ENCODE measurements around the gene C7orf25. TPM values are rescaled to one million over a fixed set of nuclear protein-coding genes. Genes with fewer than 3 reads are reported as not detected.

The C7orf25 gene
- total and polyA plus RNA-seq, 12 donors, result 2.6 to 10.4 (median 7.1) TPM

DNA sequence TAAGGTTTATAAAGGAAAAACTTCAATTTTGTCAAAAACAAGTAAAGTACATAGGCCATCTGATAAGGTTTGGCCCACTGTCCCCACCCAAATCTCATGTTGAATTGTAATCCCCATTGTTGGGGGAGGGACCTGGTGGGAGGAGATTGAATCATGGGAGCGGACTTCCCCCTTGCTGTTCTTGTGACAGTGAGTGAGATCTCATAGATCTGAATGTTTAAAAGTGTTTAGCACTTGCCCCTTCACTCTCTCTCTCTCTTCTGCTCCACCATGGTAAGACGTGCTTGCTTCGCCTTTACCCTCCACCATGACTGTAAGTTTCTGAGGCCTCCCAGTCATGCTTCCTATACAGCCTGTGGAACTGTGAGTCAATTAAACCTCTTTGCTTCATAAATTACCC, 38.5 kb upstream of the C7orf25 start:
- intact Hi-C loops (cut with DNase I), result no loop called here
- Histone ChIP-seq H3K4me3 (no peak overlapping the region), H3K4me1 (replicated peaks in 1 of 2) (no peaks in the 10 kb centered on the region), H3K36me3 (replicated peaks in 1 of 2) (no peaks in the 10 kb centered on the region), H3K27me3 (no peaks in the 10 kb centered on the region), H3K27ac (no peak overlapping the region), H3K9me3 (replicated peaks in 1 of 3) (no peaks in the 10 kb centered on the region)
- WGBS, 4 donors, result 56 to 78% (median 60%) methylated on average over 3 of the region's 3 CpGs
- TF ChIP-seq CTCF (IDR thresholded peaks at IDR 0.05) (no peak), POLR2A (IDR thresholded peaks at IDR 0.05) (no peak)
- no peak for DNase-seq

- WGBS, 4 donors, result 66 to 70% (median 67%) methylated on average over 2 of the region's 2 CpGs
- intact Hi-C loops (cut with DNase I), result loop anchor here in 1 of 2 donors (5.0 kb wide), 1 partner anchor 160 kb away; no protein-coding TSS in a partner anchor
- H3K4me3 ChIP-seq, result no peak overlapping the region
These were observed 35.7 kb upstream of the C7orf25 start for GRCh38 chr7:42947521-42947920.

GRCh38 chr7:42946627-42946950, 34.7 kb upstream of the C7orf25 start:
- no peak for DNase-seq
- Histone ChIP-seq H3K36me3 (replicated peaks in 1 of 2) (no peaks in the 10 kb centered on the region), H3K27me3 (no peaks in the 10 kb centered on the region), H3K4me3 (no peak overlapping the region), H3K9me3 (replicated peaks in 1 of 3) (no peaks in the 10 kb centered on the region), H3K4me1 (replicated peaks in 1 of 2) (no peaks in the 10 kb centered on the region), H3K27ac (no peak overlapping the region)
- no peak for TF ChIP-seq CTCF (IDR thresholded peaks at IDR 0.05)
- no peak for TF ChIP-seq POLR2A (IDR thresholded peaks at IDR 0.05)
- 84 to 100% (median 97%) methylated on average over 2 of the region's 2 CpGs for WGBS, 4 donors
- intact Hi-C loops (cut with DNase I), result loop anchor here in 1 of 2 donors (5.0 kb wide), 1 partner anchor 161 kb away; no protein-coding TSS in a partner anchor

More at GRCh38 chr7:42947521-42947920, 35.7 kb upstream of the C7orf25 start:
- no peaks in the 10 kb centered on the region for H3K36me3 ChIP-seq (replicated peaks in 1 of 2)
- no peaks in the 10 kb centered on the region for H3K9me3 ChIP-seq (replicated peaks in 1 of 3)
- TF ChIP-seq CTCF (IDR thresholded peaks at IDR 0.05), result no peak
- no peak for TF ChIP-seq POLR2A (IDR thresholded peaks at IDR 0.05)
- no peak for DNase-seq
- H3K4me1 ChIP-seq (replicated peaks in 1 of 2), result no peaks in the 10 kb centered on the region
- H3K27ac ChIP-seq, result no peak overlapping the region
- H3K27me3 ChIP-seq, result no peaks in the 10 kb centered on the region

DNA sequence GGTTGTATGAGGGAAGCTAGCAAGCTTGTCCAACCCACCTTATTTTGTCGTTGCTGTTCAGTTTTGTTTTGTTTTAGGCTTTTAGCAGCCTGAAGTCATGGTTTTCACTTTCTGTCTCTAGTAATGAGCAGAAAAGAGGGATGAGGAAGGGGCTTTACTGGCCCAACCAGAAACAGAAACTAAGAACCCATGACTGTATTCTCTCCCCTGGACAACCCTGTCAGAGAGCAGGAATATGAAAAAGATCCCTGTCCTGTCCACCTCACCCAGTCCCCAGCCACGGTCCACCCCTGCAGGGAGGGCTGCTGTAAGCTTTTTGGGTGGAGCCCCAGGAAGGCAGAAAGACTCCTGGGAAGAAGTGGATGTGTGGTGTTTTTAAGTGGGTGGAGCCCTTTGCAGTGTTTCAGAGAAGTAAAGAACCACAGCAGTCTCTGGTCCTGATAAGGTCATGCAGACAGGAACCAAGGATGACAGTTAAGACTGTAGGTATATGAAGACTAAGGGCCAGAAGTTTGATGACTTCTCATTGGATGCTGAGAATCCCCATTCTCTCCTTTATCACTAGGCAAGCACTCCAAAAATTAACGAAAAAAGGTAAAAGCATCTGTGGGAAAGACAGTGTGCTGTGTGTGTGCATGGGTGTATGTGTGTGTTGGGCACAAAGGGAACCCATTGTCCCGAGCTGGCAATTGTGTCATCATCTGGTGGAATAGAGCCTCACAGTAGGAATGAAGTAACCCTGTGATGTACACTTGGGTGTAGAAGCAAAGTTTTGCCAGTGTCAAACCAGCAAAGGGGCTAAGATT, 34.2 kb upstream of the C7orf25 start:
- Histone ChIP-seq H3K36me3 (replicated peaks in 1 of 2) (no peaks in the 10 kb centered on the region), H3K9me3 (replicated peaks in 1 of 3) (no peaks in the 10 kb centered on the region), H3K27ac (no peak overlapping the region), H3K4me3 (no peak overlapping the region), H3K4me1 (replicated peaks in 1 of 2) (no peaks in the 10 kb centered on the region), H3K27me3 (no peaks in the 10 kb centered on the region)
- TF ChIP-seq POLR2A (IDR thresholded peaks at IDR 0.05), result no peak
- no peak for TF ChIP-seq CTCF (IDR thresholded peaks at IDR 0.05)
- no peak for DNase-seq
- WGBS, 4 donors, result 39 to 64% (median 56%) methylated on average over 3 to 4 of the region's 4 CpGs
- intact Hi-C loops (cut with DNase I), result loop anchor here in 1 of 2 donors (5.0 kb wide), 1 partner anchor 161 kb away; no protein-coding TSS in a partner anchor
